ENCODE measurements around the gene SLC37A3. TPM values are rescaled to one million over a fixed set of nuclear protein-coding genes. Genes with fewer than 3 reads are reported as not detected.
A peak's percentile ranks its signal among the peaks of the same experiment; 100 is the strongest.

Gene SLC37A3
- total and polyA plus RNA-seq, 2 donors (not counting 3 experiments of a cell fraction or from before 2014, with no cell fraction given): 32.7 to 59.7 TPM

DNA sequence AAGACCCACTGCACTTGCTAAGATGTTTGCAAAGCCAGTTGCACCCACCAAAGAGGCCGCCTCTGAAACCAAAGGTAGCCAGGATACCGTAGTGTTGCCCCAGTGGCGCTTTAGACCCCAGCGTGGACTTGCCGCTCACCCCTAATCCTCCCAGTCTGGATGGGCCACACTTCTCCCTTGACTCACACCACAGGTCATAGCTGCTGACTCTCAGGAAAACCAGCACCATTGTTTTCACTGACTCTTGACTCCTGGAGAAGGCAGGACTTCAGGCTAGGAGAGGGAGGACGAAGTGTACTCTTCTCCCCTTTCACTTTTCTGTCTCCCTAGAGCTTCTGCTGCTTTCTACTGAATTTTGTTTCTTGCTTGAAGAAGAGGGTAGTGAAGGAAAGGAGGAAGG lies 27.8 kb upstream of the SLC37A3 start:
- H3K9ac ChIP-seq (replicated peaks; ENCODE audit: extremely low read depth, insufficient read depth, low read length): no peak overlapping the region
- no peak overlapping the region for H3K4me3 ChIP-seq (replicated peaks in 1 of 3; ENCODE audit: insufficient read depth in 1 of 3, low read depth in 1 of 3, low read length in 3 of 3)
- DNase-seq (ENCODE audit: low read depth, low spot score): no peak
- dilution Hi-C loops (cut with MboI; ENCODE audit: extremely low pct_ligation_motif_present, low sequenced_read_pairs) (no loop called here), intact Hi-C loops (cut with micrococcal nuclease) (no loop called here)
- H3K79me2 ChIP-seq (ENCODE audit: control insufficient read depth, insufficient read depth, low read length): no peaks in the 10 kb centered on the region
- no peak for TF ChIP-seq POLR2A (IDR thresholded peaks at IDR 0.05; ENCODE audit: low read depth, low read length)
- TF ChIP-seq GATA2 (IDR thresholded peaks at IDR 0.05; ENCODE audit: insufficient read depth, insufficient read length, low read depth, low read length): no peak
- TF ChIP-seq, protein P1, sequence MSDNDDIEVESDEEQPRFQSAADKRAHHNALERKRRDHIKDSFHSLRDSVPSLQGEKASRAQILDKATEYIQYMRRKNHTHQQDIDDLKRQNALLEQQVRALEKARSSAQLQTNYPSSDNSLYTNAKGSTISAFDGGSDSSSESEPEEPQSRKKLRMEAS (IDR thresholded peaks at IDR 0.05; ENCODE audit: insufficient read depth, insufficient read length): no peak
- no peak for TF ChIP-seq JUN (IDR thresholded peaks at IDR 0.05; ENCODE audit: borderline replicate concordance, insufficient read depth, insufficient read length, low read depth)
- TF ChIP-seq POLR2AphosphoS5 (IDR thresholded peaks at IDR 0.05; ENCODE audit: insufficient read depth, low read depth, low read length): no peak
- no peak for TF ChIP-seq EZH2 (IDR thresholded peaks at IDR 0.05; ENCODE audit: borderline replicate concordance, low read depth, low read length, severe bottlenecking)
- TF ChIP-seq FOS (IDR thresholded peaks at IDR 0.05; ENCODE audit: borderline replicate concordance, insufficient read depth, low read length): no peak
- no peak for TF ChIP-seq CTCF (IDR thresholded peaks at IDR 0.05; ENCODE audit: extremely low read depth in 1 of 2, insufficient read depth in 1 of 2, low read depth in 1 of 2, low read length in 2 of 2)
- TF ChIP-seq MYC (IDR thresholded peaks at IDR 0.05; ENCODE audit: low read depth, low read length): no peak
- CTCF ChIA-PET: interaction anchor here (1.2 kb wide), 1 partner anchor 8 kb away, joined by 3 read pairs; no protein-coding TSS in a partner anchor
- no TSS peak for BruUV-seq (replicated peaks)
- H3K4me1 ChIP-seq (ENCODE audit: control insufficient read depth, extremely low read depth, insufficient read depth, low read length): peaks cover 2% of the 10 kb centered on the region
- no peaks in the 10 kb centered on the region for H4K20me1 ChIP-seq (replicated peaks; ENCODE audit: control insufficient read depth, extremely low read depth, insufficient read depth, low read length)
- H3K9me1 ChIP-seq (replicated peaks; ENCODE audit: control insufficient read depth, extremely low read depth, insufficient read depth, low read length): no peaks in the 10 kb centered on the region
- H3K36me3 ChIP-seq (ENCODE audit: control insufficient read depth in 2 of 2, extremely low read depth in 1 of 2, insufficient read depth in 2 of 2, low read length in 2 of 2): no peaks in the 10 kb centered on the region
- no peaks in the 10 kb centered on the region for H3K27me3 ChIP-seq (ENCODE audit: control insufficient read depth in 2 of 2, insufficient read depth in 2 of 2, low read length in 2 of 2)
- no peak overlapping the region for H2AFZ ChIP-seq (ENCODE audit: low read depth, low read length)
- H3K9me3 ChIP-seq (replicated peaks; ENCODE audit: control insufficient read depth, insufficient read depth, low read length): no peaks in the 10 kb centered on the region
- peak; percentile 72 for FAIRE-seq
- no peak overlapping the region for H3K27ac ChIP-seq (ENCODE audit: insufficient read depth, low read depth, low read length)
- no peak overlapping the region for H3K4me2 ChIP-seq (ENCODE audit: insufficient read depth, low read length)
- POLR2A ChIA-PET: no interaction called here
